Prostate gland (tissue), 2 donors: Measurements from ENCODE around the gene LHX5. TPM values are rescaled to one million over a fixed set of nuclear protein-coding genes. Genes with fewer than 3 reads are reported as not detected.

Experiments
- DNase-seq: peaks from one replicate; pipeline ENCODE4 v3.0.0-alpha.2; 2019; ENCODE audit warnings: low spot score
- H3K27ac ChIP-seq, 2 donors: fragments of 200-600 bp; sonication (generic); 2 replicates each; pipeline ENCODE4 v1.5.1; 2017 to 2019
- H3K27me3 ChIP-seq: fragments of 200-600 bp; sonication (generic); replicated peaks from 2 replicates; pipeline ENCODE4 v1.5.1; 2019; ENCODE audit not compliant: insufficient read depth
- H3K36me3 ChIP-seq, 2 donors: fragments of 200-600 bp; sonication (generic); 1 replicate in 1 of 2; 2 replicates in 1 of 2; pipeline versions ENCODE4 v1.5.1 to v1.8.1; 2017 to 2019
- H3K4me1 ChIP-seq: fragments of 200-600 bp; sonication (generic); replicated peaks from 2 replicates; pipeline ENCODE4 v1.5.1; 2019
- H3K4me3 ChIP-seq, 2 donors: fragments of 200-600 bp; sonication (generic); 2 replicates each; pipeline ENCODE4 v1.5.1; 2017 to 2019
- H3K9me3 ChIP-seq: fragments of 200-600 bp; sonication (generic); 2 replicates; pipeline ENCODE4 v1.5.1; 2017
- POLR2A ChIP-seq: fragments of 450-650 bp; IDR thresholded peaks from one replicate; pipeline ENCODE4 v1.6.1; 2016; ENCODE audit warnings: antibody characterized with exemption, mild to moderate bottlenecking
- POLR2AphosphoS5 ChIP-seq: sonication (generic); formaldehyde crosslinking; IDR thresholded peaks from one replicate; pipeline ENCODE4 v1.6.1; 2017; ENCODE audit warnings: antibody characterized with exemption
- WGBS: methylation state at CpG from one replicate; pipeline ENCODE4 v1.1.5; 2018; 5-methylcytosine and 5-hydroxymethylcytosine counted together
- intact Hi-C: fragments of 100-400 bp; cut with DNase I; formaldehyde crosslinking; loops from one replicate; pipeline ENCODE4 v1.14.2; 2022
- total RNA-seq, 2 donors: library from RNA; depleted of rRNA; stranded (reverse); fragments of >200 nt; gene quantifications; one replicate each; pipeline ENCODE4 v1.1.0, GENCODE V29; 2016
- TF ChIP-seq, protein P1 (sequence below), 4 experiments: fragments of 200-600 bp in 2 of 4; fragments of 450-650 bp in 2 of 4; sonication (generic) in 2 of 4; IDR thresholded peaks; 1 replicate in 3 of 4; 2 replicates in 1 of 4; pipeline ENCODE4 v1.5.1; 2016 to 2019; ENCODE audit warnings: antibody characterized with exemption in 4 of 4, mild to moderate bottlenecking in 2 of 4, moderate library complexity in 2 of 4

The LHX5 gene
- not detected for total RNA-seq

DNA sequence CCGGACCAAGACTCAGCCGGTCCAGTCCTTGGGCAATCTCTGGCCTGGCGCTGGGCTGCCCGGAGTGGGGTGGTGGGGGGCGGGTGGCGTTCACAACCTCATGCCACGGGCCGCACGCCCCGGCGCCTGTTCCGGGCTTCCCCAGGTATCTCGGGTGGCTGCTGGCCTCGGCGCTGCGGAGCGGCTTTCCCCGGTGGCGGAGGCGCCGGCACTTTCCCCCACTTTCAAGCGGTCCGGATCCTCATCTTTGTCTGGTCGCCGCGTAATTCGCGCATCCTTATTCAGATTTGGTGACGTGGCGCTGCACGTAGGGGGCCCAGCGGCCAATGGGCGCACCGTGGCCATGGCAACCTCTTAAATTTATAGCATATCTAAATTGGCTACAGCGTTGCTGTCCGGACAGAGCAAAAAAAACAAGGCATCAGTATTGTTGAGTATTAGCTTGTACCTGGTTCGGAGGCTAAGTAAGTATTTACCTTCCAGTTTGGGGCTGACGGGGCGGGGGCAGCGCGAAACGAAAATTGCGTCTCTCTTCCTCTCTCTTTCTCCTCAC lies at the start of gene LHX5:
TSS of gene LHX5 (minus strand) at position 253 of the 553 bp plus-strand sequence. CDS start 373 bp downstream, outside the sequence.
- H3K36me3 ChIP-seq, result no peaks in the 10 kb centered on the region
- H3K27me3 ChIP-seq, result peaks cover 80% of the 10 kb centered on the region
- no peak within 1 kb of the TSS for H3K27ac ChIP-seq
- intact Hi-C loops, result no loop called here
- 2% methylated on average over 43 of the region's 43 CpGs for WGBS
- peaks cover 6% of the 10 kb centered on the region for H3K4me1 ChIP-seq
- H3K9me3 ChIP-seq, result no peaks in the 10 kb centered on the region
- H3K4me3 ChIP-seq, result no peak within 1 kb of the TSS
- no peak for DNase-seq
- TF ChIP-seq POLR2A, result no peak
- TF ChIP-seq POLR2AphosphoS5, result no peak
- TF ChIP-seq, protein P1, sequence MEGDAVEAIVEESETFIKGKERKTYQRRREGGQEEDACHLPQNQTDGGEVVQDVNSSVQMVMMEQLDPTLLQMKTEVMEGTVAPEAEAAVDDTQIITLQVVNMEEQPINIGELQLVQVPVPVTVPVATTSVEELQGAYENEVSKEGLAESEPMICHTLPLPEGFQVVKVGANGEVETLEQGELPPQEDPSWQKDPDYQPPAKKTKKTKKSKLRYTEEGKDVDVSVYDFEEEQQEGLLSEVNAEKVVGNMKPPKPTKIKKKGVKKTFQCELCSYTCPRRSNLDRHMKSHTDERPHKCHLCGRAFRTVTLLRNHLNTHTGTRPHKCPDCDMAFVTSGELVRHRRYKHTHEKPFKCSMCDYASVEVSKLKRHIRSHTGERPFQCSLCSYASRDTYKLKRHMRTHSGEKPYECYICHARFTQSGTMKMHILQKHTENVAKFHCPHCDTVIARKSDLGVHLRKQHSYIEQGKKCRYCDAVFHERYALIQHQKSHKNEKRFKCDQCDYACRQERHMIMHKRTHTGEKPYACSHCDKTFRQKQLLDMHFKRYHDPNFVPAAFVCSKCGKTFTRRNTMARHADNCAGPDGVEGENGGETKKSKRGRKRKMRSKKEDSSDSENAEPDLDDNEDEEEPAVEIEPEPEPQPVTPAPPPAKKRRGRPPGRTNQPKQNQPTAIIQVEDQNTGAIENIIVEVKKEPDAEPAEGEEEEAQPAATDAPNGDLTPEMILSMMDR (IDR thresholded peaks at IDR 0.05), result no peak

DNA sequence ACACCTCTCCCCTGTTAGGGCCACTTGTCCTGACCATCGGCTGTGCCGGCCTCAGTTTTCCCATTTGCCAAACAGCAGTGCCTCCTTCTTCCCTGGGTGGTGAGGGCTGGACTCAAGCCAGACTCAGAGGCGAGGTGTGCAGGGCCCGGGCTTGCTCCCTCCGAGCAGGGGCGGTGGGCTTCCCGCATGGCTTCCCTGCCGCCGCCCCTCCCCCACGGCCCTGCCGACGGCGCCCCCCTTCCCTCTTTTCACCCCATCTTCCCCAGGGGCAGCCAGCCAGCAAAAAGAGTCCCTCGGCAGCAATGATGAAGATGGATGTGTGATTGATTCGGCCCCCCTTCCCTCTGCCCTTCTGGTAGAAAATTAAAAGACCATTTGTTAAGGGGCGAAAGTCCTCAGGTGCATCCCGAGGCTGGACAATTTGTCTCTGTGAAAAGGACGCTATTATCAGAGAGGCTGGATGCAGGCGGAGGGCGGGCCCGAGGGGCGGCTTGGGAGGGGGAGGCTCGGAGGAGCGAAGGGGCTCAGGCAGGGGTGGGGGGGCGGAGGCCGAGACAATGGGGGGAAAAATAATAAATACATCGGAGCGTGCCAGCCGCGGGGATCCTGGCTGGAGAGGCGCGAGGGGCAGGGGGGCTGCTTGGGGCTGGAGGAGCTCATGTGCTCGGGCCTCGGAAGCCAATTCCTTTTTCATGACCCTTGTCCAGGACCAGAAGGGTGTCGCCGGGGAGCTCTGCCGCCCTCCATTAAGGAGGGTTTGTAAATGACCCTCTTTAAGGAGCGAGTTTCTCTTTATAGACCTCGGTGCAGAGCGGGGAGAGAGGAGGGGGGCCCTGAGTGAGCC lies 48.0 kb upstream of the LHX5 start:
- 4% methylated on average over 40 of the region's 40 CpGs for WGBS
- no peak overlapping the region for H3K4me3 ChIP-seq
- H3K27me3 ChIP-seq, result peaks cover 20% of the 10 kb centered on the region
- no peak overlapping the region for H3K27ac ChIP-seq
- no peak for DNase-seq
- TF ChIP-seq, protein P1 (IDR thresholded peaks at IDR 0.05), result no peak
- TF ChIP-seq POLR2A (no peak), POLR2AphosphoS5 (no peak)
- intact Hi-C loops, result no loop called here
- no peaks in the 10 kb centered on the region for H3K4me1 ChIP-seq
- H3K36me3 ChIP-seq, result no peaks in the 10 kb centered on the region
- no peaks in the 10 kb centered on the region for H3K9me3 ChIP-seq

DNA sequence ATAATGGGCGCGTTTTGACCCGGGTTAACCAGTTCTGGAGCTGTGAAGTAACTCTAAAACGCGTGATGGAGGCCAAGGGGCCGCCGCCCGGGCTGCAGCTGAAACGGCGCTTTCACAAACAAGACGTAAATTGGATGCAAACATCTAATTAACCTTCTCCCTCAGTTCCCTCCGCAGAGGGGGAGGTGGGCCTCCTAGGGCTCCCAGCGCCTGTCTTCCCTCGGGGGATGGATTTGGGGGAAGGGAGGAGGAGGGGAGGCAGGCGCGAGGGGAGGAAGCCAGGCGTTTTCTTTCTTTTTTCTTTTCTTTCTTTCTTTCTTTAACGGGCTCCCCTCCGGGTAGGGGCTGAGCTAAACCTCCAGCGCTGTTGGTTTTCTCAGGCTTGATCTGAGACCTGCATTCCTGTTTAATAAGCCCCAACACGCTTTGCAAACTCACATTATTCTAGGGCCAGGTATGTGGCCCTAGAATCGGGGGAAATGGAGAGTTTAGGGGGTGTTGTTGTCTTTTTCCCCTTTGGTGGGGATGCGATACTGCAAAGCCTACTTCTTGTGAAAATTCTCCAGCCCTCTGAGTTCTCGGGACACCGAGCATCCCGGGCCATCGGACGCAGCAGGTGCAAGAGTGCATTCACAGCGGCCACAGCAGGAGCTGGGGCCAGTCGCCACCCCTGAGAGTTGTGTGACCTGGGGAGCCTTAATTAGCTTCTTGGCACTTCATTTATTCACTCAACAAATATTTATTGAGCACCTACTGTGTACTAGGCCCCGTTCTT lies 43.6 kb upstream of the LHX5 start:
- no peaks in the 10 kb centered on the region for H3K9me3 ChIP-seq
- H3K4me3 ChIP-seq, result no peak overlapping the region
- intact Hi-C loops, result no loop called here
- no peak for DNase-seq
- no peaks in the 10 kb centered on the region for H3K4me1 ChIP-seq
- H3K36me3 ChIP-seq, result no peaks in the 10 kb centered on the region
- H3K27ac ChIP-seq, result no peak overlapping the region
- peaks cover 27% of the 10 kb centered on the region for H3K27me3 ChIP-seq
- WGBS, result 2% methylated on average over 31 of the region's 31 CpGs
- no peak for TF ChIP-seq POLR2A
- no peak for TF ChIP-seq POLR2AphosphoS5
- TF ChIP-seq, protein P1 (IDR thresholded peaks at IDR 0.05), result no peak

DNA sequence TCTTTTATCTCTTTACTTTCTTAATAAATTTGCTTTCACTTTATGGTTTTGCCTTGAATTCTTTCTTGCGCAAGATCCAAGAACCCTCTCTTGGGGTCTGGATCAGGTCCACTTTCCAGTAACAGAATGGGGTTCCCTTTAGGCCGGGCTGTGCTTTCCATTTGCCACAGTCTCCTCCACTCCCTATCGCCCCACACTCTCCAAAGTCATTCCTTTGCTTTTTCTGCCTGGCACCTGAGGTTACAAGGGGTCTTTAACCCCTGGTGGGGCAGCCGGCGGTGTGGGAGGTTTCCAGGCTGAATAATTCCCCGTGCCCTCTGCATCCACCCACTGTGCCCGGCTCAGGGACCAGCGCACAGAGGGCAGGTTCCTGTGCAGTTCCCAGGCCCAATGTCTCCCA lies 42.9 kb upstream of the LHX5 start:
- Histone ChIP-seq H3K27ac (no peak overlapping the region), H3K27me3 (peaks cover 26% of the 10 kb centered on the region), H3K9me3 (no peaks in the 10 kb centered on the region), H3K36me3 (no peaks in the 10 kb centered on the region), H3K4me3 (no peak overlapping the region), H3K4me1 (no peaks in the 10 kb centered on the region)
- DNase-seq, result no peak
- no peak for TF ChIP-seq POLR2AphosphoS5
- TF ChIP-seq, protein P1 (IDR thresholded peaks at IDR 0.05), result no peak
- no peak for TF ChIP-seq POLR2A
- WGBS, result 45% methylated on average over 8 of the region's 8 CpGs
- intact Hi-C loops, result no loop called here
